ENCODE data around the gene SOAT1. TPM values are rescaled to one million over a fixed set of nuclear protein-coding genes. Genes with fewer than 3 reads are reported as not detected.

Gene SOAT1
- total RNA-seq, 4 donors from 2014 or later = 1.7 to 8.0 (median 4.9) TPM

GRCh38 chr1:179303200-179303785 is 9.7 kb downstream of the SOAT1 start:
- peaks cover 0 to 22% (median 0%) of the 10 kb centered on the region in 3 donors for H3K36me3 ChIP-seq
- no peak overlapping the region for H3K27ac ChIP-seq
- H3K9me3 ChIP-seq = no peaks in the 10 kb centered on the region
- DNase-seq = no peak
- H3K4me3 ChIP-seq = no peak overlapping the region
- no peaks in the 10 kb centered on the region for H3K27me3 ChIP-seq
- intact Hi-C loops (cut with DNase I) = no loop called here
- TF ChIP-seq POLR2A (IDR thresholded peaks at IDR 0.05) = no peak
- TF ChIP-seq CTCF (IDR thresholded peaks at IDR 0.05) = no peak
- H3K4me1 ChIP-seq = no peaks in the 10 kb centered on the region
- 66 to 72% methylated on average over 3 of the region's 3 CpGs for WGBS, 2 donors

GRCh38 chr1:179305450-179305849 is 11.9 kb downstream of the SOAT1 start:
- H3K36me3 ChIP-seq = peaks cover 0 to 22% (median 0%) of the 10 kb centered on the region in 3 donors
- no peak overlapping the region for H3K4me3 ChIP-seq
- peaks cover 0 to 6% (median 0%) of the 10 kb centered on the region in 3 donors for H3K4me1 ChIP-seq
- intact Hi-C loops (cut with DNase I) = no loop called here
- WGBS, 2 donors = 68 to 83% methylated on average over 1 of the region's 1 CpG
- no peaks in the 10 kb centered on the region for H3K9me3 ChIP-seq
- no peak for TF ChIP-seq POLR2A (IDR thresholded peaks at IDR 0.05)
- no peak for TF ChIP-seq CTCF (IDR thresholded peaks at IDR 0.05)
- no peak for DNase-seq
- no peak overlapping the region for H3K27ac ChIP-seq
- no peaks in the 10 kb centered on the region for H3K27me3 ChIP-seq

- no peak for TF ChIP-seq POLR2A (IDR thresholded peaks at IDR 0.05)
- no peak for TF ChIP-seq CTCF (IDR thresholded peaks at IDR 0.05)
- Histone ChIP-seq H3K27me3 (no peaks in the 10 kb centered on the region), H3K9me3 (no peaks in the 10 kb centered on the region), H3K4me3 (no peak overlapping the region), H3K36me3 (peaks cover 0 to 8% (median 0%) of the 10 kb centered on the region in 3 donors), H3K27ac (no peak overlapping the region), H3K4me1 (peaks cover 0 to 13% (median 0%) of the 10 kb centered on the region in 3 donors)
- no peak for DNase-seq
- intact Hi-C loops (cut with DNase I) = no loop called here
- 41 to 56% methylated on average over 3 of the region's 3 CpGs for WGBS, 2 donors
These were observed 16.7 kb downstream of the SOAT1 start for GRCh38 chr1:179310291-179310690.

- Histone ChIP-seq H3K36me3 (peaks cover 0 to 8% (median 0%) of the 10 kb centered on the region in 3 donors), H3K27ac (no peak overlapping the region), H3K4me3 (no peak overlapping the region), H3K4me1 (peaks cover 0 to 13% (median 0%) of the 10 kb centered on the region in 3 donors), H3K27me3 (no peaks in the 10 kb centered on the region), H3K9me3 (no peaks in the 10 kb centered on the region)
- DNase-seq = no peak
- TF ChIP-seq CTCF (IDR thresholded peaks at IDR 0.05) = no peak
- no peak for TF ChIP-seq POLR2A (IDR thresholded peaks at IDR 0.05)
- intact Hi-C loops (cut with DNase I) = no loop called here
- 39 to 52% methylated on average over 3 of the region's 3 CpGs for WGBS, 2 donors
These were observed 17.1 kb downstream of the SOAT1 start for GRCh38 chr1:179310721-179311120.

GRCh38 chr1:179311149-179311700 is 17.6 kb downstream of the SOAT1 start:
- intact Hi-C loops (cut with DNase I) = no loop called here
- TF ChIP-seq CTCF (IDR thresholded peaks at IDR 0.05) = no peak
- no peak for TF ChIP-seq POLR2A (IDR thresholded peaks at IDR 0.05)
- Histone ChIP-seq H3K36me3 (peaks cover 0 to 5% (median 0%) of the 10 kb centered on the region in 3 donors), H3K4me3 (no peak overlapping the region), H3K9me3 (no peaks in the 10 kb centered on the region), H3K4me1 (peaks cover 0 to 13% (median 0%) of the 10 kb centered on the region in 3 donors), H3K27me3 (no peaks in the 10 kb centered on the region), H3K27ac (no peak overlapping the region)
- DNase-seq = no peak
- 84 to 87% methylated on average over 5 of the region's 5 CpGs for WGBS, 2 donors

Measured in esophagus squamous epithelium (tissue), 5 donors.